Skin epidermis (tissue), 12 donors: Measurements from ENCODE around the gene CTRL.

ENCODE experiments used
- H3K27ac ChIP-seq, 21 experiments: fragments of 200-600 bp; sonication (generic) in 11 of 21; one replicate each; pipeline ENCODE4 v1.5.0; 2020; ENCODE audit warnings: mild to moderate bottlenecking in 3 of 21, inconsistent platforms in 2 of 21, moderate library complexity in 2 of 21
- H3K4me3 ChIP-seq, 7 experiments: fragments of 200-600 bp; sonication (generic) in 2 of 7; one replicate each; pipeline ENCODE4 v1.5.0; 2020; ENCODE audit warnings: inconsistent platforms in 2 of 7, mild to moderate bottlenecking in 2 of 7, moderate library complexity in 1 of 7

CTRL gene

DNA sequence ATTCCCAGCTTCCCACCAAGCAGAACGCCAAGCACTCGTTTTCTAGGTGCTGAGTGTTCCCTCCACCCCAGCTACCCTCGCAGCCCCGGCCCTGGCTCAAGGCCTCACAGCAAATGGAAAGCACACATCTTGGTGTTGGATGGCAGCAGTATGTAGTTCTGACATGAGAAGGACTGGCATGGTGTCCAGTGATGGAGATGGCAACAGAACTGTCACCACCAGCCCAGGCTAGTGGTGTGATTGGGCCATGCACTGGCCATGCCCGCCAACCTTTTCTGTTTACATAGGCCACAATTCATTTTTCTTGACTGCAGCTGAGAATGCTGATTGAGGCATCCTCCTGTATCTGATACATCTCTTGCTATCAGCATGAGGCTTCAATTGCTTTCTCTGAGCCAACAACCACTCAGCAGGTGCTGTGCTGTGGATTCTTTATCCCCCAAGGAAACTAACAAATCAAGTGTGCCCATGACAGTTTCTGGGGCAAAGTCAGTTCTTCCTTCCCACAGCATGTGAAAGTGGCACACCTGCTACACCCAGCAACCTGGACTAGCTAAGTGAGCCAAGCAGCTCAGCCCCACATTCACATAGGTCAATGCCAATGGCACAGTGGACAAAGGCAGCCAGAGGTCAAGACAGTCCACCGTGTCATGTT lies 32.9 kb upstream of the CTRL start:
- H3K4me3 ChIP-seq: no peak overlapping the region

DNA sequence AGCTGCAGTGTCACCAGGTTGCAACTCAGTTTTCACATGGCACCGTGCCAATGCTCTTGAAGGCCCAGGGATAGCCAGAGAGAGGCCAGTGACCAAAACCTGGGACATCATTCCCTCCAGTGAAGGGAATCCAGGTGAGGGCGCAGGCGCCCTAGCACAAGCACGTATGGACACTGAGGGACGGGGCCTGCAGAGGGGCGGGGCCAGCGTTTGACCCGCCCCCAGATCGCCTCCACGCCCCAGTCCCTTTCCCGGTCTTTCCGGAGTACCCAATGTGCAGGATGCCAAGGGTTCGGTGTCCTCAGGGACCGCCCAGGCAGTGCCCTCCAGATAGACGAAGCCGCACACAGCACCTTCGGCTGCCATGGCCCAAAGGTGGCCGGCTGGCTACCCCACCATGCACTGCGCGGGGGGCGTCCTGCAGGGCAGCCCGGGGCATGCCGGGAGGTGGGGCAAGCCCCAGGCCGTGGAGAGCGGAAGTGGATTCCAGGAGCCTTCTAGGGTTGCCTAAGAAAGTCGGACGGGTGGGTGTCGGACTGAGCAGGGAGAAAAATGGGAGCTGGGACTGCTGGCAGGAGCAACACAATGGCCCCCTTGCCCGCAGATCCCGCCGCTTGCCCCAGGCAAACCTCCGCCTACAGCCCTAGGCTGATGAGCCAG lies 32.1 kb upstream of the CTRL start:
- Histone ChIP-seq H3K4me3 (no peak overlapping the region), H3K27ac (peak overlapping the region in 8 of 21 experiments; percentile 2 to 50 (median 28))

More for the DNA sequence above, 32.9 kb upstream of the CTRL start:
- H3K27ac ChIP-seq: peak overlapping the region in 4 of 21 experiments; percentile 18 to 94 (median 43)

DNA sequence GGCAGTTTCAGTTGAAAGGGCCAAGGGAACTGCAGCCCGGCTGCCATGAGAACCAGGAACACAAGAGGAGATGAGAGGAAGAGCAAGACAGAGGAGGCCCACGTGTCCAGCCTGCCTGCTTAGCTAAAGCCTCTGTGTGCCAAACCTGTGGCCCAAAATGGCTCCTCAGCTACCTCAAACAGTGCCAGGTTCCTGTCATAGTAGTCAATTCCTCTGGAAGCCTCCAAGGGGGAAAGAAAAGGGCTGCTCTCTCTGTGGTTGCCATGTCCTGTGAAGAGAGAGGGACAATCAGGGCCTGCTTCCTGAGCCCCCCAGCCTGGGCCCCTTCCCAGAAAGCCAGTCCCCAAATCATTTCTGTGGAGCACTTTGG lies 31.6 kb upstream of the CTRL start:
- no peak overlapping the region for H3K4me3 ChIP-seq

GRCh38 chr16:67962135-67962534 lies 30.5 kb upstream of the CTRL start:
- Histone ChIP-seq H3K4me3 (no peak overlapping the region), H3K27ac (peak overlapping the region in 9 of 21 experiments; percentile 29 to 84 (median 59))

More for the DNA sequence above, 31.6 kb upstream of the CTRL start:
- peak overlapping the region in 9 of 21 experiments; percentile 5 to 50 (median 37) for H3K27ac ChIP-seq

DNA sequence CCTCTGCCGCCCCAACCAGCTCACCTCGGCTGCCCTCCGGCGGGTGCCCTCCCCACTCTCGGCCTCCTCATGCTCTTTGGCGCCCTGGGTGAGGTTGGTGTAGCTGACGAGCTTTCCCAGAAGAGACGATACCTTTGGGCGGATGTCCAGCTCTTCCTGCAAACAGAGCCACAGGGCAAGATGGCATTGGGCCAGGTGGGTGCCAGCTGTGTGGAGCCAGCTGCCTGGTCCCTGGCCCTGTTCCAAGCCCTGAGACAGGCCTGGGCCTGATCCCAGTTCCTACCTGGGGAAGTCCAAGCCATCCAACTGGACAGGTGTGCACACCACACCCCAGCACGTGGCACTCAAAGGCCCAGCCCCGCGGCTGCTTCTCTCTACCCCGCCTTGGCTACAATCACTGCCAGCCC lies 29.9 kb upstream of the CTRL start:
- H3K4me3 ChIP-seq: no peak overlapping the region
- peak overlapping the region in 10 of 21 experiments; percentile 3 to 84 (median 56) for H3K27ac ChIP-seq

DNA sequence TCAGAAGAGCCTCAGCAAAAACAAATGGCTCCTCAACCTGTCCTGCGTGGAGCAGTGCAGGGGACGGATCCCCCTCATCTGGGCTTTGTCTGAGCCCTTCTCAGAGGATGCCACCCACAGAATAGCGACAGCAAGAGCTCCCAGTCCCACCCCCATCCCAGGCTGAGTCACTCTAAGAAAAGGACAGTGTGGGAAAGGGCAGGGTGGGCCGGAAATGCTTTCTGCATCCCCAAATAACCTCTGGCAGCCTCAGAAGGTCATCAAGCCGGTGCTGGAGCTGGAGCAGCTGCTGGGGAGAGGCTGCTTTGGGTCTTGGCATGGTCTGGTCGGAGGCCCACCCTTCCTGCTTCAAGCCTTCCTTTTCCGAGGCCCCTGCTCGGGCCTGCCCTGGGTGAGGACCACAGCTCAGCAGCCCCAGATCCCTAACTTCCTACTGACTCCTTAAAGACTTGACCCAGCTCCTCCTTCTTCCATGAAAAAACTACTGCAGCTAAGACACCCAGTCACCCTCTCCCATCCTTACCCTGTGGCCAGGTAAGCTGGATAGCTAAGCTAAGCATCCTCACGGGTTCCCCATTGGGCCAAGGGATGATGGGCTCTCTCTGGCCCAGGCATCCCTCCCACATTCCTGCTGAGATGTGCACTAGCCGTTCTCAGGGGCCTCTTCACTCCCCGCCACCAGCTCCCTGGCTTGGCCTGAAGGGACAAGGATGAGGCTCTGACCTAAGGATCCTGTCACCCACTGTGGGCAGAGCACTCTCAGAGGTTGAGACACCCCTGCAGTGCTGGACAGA lies 28.1 kb upstream of the CTRL start:
- H3K27ac ChIP-seq: peak overlapping the region in 14 of 21 experiments; percentile 2 to 84 (median 58)
- no peak overlapping the region for H3K4me3 ChIP-seq

DNA sequence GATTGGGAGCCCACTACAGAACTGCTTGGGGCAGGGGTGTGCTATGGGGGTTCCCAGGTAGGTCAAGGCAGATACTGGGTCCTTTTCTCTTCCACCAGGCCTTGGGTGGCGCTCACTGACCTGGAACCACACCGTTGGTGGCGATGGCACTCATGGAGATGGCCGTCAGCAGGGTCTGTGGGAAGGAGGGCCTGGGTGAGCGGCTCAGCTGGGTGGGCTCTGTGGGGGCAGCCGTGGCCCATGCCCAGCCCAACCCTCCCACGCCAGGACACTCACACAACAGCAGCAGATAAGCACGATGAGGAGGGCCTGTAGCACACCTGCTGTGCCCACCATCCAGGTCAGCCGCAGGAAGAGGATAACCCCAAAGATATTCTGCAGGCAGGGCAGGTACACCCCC lies 26.0 kb upstream of the CTRL start:
- Histone ChIP-seq H3K4me3 (no peak overlapping the region), H3K27ac (peak overlapping the region in 2 of 21 experiments; percentile 76 to 84)

GRCh38 chr16:67954421-67955196 lies 22.9 kb upstream of the CTRL start:
- Histone ChIP-seq H3K4me3 (no peak overlapping the region), H3K27ac (no peak overlapping the region)

- no peak overlapping the region for H3K4me3 ChIP-seq
- H3K27ac ChIP-seq: no peak overlapping the region
Measured at GRCh38 chr16:67953641-67954375, 22.1 kb upstream of the CTRL start.

GRCh38 chr16:67951485-67951884 lies 19.8 kb upstream of the CTRL start:
- peak overlapping the region in 2 of 21 experiments; percentile 12 to 25 for H3K27ac ChIP-seq

GRCh38 chr16:67950335-67950843 lies 18.7 kb upstream of the CTRL start:
- Histone ChIP-seq H3K4me3 (no peak overlapping the region), H3K27ac (no peak overlapping the region)

More at GRCh38 chr16:67951485-67951884, 19.8 kb upstream of the CTRL start:
- no peak overlapping the region for H3K4me3 ChIP-seq

- H3K27ac ChIP-seq: no peak overlapping the region
- H3K4me3 ChIP-seq: no peak overlapping the region
Measured at GRCh38 chr16:67949645-67950044, 18.0 kb upstream of the CTRL start.

- peak overlapping the region in 4 of 21 experiments; percentile 1 to 61 (median 48) for H3K27ac ChIP-seq
- no peak overlapping the region for H3K4me3 ChIP-seq
Measured at GRCh38 chr16:67948015-67948414, 16.4 kb upstream of the CTRL start.

- Histone ChIP-seq H3K27ac (peak overlapping the region in 3 of 21 experiments; percentile 1 to 61 (median 1)), H3K4me3 (no peak overlapping the region)
Measured at GRCh38 chr16:67946966-67947558, 15.4 kb upstream of the CTRL start.

DNA sequence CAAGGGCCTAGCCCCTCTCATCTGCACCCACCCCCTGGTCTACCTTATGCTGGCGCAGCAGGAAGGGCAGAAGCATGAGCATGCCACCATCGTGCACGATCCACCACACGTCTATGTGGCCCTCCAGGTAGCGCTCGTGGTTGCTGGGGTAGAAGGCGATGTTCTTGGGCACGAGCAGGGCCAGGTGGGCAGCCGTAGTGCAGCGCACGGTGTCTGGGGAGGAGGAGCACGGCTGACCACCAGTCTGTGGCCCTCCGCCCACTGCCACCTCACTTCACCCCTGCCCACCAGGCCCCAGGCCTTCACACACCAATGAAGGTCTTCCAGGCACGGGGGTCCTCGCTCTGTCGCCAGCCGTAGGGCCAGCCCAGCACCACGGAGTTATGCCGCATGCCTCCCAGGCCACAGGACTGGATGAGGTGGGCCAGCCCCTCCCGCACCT lies 14.5 kb upstream of the CTRL start:
- H3K27ac ChIP-seq: peak overlapping the region in 2 of 21 experiments; percentile 19 to 52

DNA sequence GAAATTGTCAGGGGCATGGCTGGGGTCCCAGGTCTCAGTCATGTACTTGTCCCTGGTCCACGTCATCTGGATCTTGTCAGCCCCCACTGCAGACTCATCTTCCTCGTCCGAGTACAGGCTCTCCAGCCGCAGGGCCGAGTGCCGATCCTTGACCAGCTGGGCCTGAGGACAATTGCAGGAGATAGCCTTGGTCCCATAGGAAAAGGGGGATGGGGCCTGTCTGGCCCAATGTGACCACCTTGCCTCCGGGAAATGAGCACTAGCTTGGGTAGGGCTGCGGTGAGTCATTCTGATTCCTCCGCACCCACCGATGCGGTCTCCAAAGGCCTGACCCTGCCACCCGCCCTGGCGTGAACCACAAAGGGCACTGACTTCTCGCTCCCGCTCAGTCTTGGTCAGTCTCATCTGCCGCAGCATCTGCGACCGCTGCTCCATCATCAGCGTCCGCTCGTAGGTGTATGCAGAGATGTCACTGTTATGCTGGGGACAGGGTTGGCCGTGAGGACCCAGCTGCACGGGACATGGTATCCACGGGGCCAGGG lies 13.8 kb upstream of the CTRL start:
- Histone ChIP-seq H3K4me3 (no peak overlapping the region), H3K27ac (peak overlapping the region in 2 of 21 experiments; percentile 75 to 78)

More for the DNA sequence above, 14.5 kb upstream of the CTRL start:
- H3K4me3 ChIP-seq: no peak overlapping the region

DNA sequence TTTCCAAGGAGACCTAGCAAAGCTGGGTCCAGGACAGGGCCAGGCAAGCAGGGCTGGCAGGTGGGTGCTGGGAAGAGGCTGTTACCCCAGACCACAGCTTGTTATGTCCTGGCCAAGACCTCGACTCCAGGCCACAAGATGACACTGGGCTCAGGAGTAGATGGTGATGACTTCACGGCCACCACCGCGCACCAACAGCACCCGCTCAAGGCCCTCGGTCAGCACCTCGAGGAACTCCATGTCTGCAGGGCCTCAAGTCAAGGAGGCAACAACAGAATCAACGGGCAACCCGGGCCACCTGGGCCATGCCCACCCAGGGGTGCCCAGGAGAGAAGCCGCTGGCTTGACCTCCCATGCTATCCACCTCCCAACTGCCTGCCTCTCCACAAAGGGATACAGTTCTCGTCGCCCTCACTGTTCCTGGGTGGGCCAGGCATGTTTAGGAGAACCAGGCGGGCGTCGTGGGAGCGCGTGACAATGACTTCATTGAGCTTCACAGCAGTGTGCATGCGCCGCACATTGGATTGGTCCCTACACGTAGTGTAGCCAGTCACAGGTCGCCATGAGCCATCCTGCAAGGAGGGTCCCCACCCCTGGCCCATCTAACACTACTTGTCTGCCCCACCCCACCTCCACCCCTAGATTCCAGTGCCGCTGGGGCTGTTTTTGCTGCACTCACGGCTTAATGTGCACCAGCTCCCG lies 13.2 kb upstream of the CTRL start:
- Histone ChIP-seq H3K4me3 (no peak overlapping the region), H3K27ac (peak overlapping the region in 7 of 21 experiments; percentile 28 to 78 (median 62))
